ENCODE measurements around the gene PLCG2.
"Not testable (repeated sequence)": the region's sequence is repeated elsewhere in the genome, so short reads cannot be mapped to it uniquely, and the experiment has no call there.

Gene PLCG2

DNA sequence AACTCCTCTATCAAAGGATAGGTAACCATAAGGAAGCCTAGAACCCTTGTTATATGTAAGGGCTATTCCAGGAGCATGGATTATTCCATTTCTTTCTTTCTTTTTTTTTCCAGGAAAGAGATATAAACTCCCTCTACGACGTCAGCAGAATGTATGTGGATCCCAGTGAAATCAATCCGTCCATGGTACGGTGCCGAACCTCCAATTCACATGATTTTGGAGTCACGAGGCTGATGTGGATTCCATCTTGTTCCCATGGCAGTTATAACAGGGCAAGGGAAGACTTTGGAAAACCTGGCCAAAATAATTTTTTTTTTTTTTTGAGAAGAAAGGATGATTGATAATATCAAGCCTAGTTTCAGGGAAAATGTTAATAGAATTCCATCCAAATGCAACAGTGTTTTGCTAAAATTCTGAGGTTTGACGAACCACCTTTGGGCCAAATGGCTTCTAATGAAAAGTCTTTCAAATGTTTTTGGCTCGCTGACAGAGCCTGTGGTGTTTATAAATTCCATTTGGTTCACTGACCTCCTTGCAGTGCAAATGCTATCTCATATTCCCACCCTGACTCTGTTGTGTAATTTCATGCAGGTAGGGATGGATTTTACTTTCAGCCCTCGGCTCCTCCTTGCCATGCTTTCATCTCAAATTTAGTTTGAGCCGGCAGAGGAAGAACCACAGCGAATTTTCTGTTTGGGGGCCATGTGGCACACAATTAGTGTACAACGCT lies 142.2 kb downstream of the PLCG2 start:
- no peak for DNase-seq

DNA sequence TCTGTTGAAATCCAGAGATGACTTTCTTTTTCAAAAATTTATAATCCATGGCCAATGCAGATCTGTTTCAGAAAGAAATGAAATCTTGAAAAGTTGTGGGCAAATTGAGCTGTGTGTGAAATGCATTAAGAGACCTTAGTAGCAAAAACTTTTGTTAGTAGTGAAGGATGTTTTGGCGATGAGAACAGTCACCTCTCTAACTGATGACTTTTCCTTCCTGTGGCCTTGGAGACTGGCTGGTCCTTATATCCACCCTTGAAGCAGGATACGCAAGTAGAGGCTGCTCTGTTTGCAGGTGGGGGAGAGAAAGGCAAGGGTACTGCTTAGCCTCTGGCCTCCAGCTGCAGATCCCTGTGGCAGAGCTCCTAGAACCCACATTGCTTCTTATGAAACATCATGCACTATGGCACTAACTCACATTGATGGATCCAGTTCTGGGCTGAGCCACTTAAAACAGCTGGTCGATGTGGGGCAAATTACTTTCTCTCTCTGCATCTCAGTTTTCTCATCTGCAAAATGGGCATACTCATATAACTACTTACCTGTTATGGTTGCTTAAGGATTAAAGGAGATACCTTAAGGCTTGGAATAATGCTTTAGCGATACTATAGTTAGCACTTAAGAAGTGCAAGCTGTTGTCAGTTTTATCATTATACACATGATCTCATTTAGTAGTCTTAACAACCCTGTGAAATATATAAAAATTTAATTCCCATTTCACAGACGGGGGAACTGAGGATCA lies 142.9 kb downstream of the PLCG2 start:
- DNase-seq = no peak

DNA sequence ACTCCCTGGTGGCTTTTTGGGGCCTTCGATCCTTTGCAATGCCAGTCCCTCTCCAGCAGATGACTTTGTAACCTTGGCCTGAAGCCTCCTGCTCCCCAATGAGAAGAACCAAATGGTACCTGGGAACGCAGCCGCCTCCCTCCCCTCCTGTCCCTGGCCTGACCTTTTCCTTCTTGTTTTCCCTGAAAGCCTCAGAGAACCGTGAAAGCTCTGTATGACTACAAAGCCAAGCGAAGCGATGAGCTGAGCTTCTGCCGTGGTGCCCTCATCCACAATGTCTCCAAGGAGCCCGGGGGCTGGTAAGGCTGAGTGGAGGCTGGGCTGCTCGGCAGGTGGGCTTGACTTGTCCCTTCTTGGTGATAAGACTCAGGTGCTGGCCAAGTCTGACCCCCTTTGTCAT lies 144.2 kb downstream of the PLCG2 start:
- DNase-seq = no peak

DNA sequence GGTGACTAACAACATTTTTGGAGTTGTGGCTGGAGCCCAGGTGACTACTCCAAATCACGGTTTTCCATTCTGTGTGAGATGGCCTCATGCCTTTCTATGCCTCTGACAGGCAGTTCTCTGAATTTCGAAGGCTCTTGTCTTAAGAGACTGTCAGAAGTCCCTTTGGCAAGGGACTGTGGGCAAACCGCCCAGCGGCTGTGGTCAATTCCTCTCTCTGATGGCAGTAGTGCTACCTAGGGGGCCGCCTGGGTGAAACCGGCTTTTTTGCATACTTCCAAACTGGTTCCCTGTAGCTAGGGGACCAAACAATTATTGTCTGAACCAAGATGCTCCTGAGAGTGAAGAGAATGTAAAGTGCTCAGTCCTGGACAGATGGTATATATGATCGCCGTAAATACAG lies 145.9 kb downstream of the PLCG2 start:
- no peak for DNase-seq

DNA sequence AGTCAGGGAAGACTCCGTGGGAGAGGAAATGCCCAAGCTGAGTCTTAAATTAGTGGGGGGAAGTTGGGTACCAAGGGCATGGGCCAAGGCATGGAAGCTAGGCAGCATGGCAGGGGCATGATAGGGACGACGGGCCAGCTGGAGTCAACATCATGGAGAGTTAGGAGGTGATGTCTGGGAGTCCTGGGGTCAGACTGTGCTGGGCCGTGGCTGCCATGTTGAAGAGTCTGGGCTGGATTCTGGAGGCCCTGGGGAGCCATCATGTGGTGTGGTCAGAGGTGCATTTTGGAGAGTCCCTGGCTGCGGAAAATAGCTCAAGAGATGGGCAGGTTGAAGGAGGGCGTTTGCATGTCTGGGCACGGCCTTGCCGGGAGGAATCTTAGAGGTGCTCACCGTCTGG lies 146.9 kb downstream of the PLCG2 start:
- DNase-seq = no peak

DNA sequence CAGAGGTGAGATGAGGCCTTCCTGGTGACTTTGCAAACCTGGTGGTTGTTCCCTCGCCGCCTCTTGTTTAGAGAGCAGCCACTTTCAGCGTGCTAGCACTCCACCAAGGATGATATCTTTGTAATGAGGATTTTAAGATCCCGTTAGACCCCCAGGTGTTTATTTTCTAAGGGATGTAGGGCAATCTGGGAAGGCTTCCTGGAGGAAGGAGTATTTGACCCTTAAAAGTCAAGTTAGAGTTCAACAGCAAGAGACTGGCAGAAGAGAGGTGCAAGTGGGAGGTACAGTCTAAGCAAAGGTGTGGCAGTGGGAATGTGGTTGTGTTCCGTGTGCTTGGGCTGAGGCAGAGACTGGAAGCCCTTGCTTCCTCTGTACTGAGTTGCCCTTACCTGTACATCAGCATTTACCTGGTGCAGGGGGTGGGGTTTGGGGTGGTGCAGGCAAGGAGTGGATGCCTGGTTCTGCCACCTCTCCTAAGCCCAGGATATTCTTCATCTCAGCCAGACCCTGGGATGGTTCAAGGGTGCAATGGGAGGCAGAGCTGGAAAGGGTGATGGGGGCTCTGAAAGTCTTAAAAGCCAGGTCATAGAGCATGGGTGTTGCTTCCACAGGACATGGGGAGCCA lies 148.6 kb downstream of the PLCG2 start:
- no peak for DNase-seq

DNA sequence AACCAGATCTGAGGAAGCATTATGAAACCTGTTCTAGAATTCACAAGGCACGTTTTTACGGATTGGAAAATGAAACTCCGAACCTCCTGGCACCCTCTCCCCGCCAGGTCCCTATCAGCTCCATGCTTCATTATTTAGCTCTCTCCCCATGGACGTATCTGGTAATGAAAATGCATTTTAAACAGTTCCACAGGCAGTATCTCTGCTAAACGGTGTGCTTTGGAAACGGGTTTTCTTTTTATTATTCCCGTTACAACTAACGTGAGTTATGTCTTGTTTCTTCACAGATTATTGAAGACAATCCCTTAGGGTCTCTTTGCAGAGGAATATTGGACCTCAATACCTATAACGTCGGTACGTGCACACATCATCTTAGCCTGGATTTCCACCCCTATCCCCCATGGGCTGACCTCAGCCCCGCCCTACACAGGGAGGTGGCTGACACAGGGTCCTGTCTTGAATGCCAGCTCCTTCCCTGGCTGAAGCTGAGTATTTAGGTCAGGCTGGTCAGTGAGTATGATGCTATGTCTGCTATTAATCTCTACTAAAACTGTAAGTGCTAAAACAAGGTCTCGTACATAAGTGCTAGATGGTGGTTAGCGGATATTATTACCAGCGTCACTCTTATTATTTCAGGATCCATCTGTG lies 149.3 kb downstream of the PLCG2 start:
- no peak for DNase-seq

DNA sequence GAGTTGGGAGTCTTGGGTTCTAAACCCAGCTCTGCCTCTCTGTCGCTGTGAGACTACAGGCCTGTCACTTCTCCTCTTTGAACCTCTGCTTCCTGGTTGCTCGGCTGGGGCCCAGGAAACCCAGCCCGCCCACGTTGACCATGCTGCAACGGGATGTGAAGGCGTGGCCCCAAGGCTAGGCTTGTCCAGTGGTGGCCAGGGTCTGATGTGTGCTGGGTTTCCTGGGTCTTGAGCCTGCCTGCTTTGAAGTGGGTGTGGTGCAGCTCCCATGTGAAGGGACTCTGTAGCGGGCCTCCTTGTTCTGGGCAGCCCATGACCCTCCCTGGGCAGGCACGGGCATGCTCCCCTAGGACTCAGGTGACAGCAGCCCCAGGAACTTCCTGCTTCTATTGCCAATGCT lies 149.9 kb downstream of the PLCG2 start:
- no peak for DNase-seq

DNA sequence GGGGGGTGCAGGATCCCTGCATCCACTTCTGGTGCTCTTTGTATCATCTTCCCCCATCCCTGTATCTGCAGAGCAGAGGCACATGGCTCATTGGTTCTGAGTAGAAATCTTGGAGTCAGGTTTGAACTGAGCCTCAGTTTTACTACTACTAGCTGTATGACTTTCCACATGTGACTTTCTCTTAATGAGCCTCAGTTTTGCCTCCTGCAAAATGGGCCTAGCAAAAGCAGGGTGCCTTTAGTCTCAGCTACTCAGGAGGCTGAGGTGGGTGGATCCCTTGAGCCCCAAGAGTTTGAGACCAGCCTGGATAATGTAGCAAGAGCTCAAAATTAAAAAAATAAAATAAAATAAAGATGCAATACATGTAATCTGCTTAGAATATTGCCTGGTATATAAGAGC lies 150.8 kb downstream of the PLCG2 start:
- DNase-seq = no peak

DNA sequence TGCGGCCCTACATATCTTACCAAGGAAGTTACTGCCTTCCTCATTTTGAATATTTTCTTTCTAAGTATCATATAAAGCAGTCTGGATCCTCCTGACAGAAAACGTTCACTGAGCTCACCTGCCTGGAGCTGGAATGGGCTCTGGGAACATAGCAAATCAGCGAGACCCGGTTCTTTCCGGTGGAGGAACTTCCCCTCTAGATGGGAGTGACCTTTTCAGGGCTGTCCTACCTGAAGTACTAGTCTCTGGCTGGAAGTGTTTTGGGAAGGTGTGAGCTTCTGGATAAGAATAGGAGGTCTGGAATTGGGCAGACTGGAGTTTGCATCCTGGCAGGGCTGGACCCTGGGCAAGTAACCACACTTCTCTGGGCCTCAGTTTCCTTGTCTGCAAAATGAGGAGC lies 152.8 kb downstream of the PLCG2 start:
- no peak for DNase-seq

DNA sequence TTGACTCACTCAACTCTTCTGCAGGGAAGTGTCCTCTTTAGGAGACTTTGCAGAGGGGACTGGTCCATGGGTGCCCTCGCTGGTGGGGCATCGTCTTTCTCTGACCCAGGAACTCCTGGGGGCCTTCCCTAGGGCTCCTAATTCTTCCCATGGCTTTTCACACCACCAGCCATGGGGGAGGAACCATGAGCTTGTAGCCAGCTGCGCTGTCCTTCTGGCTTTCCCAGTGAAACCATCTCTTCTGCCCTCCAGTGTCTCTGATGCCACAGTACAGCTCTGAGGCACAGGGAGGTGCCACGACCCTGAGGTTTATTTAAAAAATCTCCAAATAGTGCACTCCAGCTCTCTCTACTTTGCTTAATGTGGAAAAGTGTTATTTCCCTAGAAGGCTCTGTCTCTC lies 153.6 kb downstream of the PLCG2 start:
- no peak for DNase-seq

DNA sequence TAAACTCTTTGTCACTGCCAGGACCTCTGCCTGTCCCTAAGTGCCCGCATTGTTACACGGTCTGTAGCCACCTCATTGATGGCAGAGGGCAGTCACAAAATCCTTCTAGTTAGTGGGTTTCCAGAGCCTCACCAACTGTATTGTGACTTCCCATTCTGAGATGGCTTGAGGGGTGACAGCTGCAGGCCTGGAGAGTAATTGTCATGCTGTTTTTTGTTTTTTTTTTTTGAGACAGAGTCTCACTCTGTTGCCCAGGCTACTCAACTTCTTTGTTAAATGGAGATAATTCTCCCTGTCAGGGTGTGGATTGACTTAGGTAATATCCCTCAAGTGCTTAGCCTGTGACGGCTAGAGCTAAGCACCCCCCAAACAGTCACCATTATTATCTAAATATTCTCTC lies 154.3 kb downstream of the PLCG2 start:
- DNase-seq = peak in 1 of 3 experiments; percentile 3

DNA sequence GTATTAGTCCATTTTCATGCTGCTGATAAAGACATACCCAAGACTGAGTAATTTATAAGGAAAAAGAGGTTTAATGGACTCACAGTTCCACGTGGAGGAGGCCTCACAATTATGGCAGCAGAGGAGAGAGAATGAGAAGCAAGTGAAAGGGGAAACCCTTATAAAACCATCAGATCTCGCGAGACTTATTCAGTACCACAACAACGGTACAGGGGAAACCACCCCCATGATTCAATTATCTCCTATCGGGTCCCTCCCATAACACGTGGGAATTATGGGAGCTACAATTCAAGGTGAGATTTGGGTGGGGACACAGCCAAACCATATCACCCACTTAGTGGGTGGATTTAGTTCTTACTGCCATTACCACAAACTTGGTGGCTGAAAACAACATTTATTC lies 155.6 kb downstream of the PLCG2 start:
- DNase-seq = not testable (repeated sequence)

DNA sequence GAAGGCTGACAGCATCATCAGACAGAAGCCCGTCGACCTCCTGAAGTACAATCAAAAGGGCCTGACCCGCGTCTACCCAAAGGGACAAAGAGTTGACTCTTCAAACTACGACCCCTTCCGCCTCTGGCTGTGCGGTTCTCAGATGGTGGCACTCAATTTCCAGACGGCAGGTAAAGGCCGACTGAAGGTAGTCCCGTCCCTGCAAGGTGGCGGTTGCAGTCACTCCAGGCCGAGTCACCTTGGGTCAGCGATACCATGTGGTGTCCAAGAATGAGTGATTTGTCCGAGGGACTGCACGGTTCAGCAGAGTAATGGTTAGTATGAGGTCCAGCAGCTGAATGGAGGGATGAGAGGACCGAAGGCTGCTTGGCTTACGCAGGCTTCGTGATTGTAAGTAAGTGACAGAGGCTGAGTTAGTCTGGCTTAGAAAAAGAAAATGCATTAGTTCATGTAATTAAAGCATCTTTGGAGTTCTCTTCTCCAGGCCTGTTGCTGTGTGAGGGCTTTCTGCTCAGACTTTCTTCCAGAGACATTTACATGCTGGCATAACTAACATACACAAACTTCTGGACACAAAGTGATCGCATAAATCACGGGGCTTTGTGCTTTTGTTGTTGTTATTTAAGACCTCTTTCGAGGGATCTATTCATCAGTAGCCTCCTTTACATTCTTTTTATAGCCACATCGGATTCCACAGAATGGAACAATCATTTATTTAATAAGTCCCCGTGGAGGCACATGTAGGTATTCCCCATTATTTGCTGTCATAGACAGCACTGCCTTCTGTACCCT lies 157.3 kb downstream of the PLCG2 start:
- no peak for DNase-seq

DNA sequence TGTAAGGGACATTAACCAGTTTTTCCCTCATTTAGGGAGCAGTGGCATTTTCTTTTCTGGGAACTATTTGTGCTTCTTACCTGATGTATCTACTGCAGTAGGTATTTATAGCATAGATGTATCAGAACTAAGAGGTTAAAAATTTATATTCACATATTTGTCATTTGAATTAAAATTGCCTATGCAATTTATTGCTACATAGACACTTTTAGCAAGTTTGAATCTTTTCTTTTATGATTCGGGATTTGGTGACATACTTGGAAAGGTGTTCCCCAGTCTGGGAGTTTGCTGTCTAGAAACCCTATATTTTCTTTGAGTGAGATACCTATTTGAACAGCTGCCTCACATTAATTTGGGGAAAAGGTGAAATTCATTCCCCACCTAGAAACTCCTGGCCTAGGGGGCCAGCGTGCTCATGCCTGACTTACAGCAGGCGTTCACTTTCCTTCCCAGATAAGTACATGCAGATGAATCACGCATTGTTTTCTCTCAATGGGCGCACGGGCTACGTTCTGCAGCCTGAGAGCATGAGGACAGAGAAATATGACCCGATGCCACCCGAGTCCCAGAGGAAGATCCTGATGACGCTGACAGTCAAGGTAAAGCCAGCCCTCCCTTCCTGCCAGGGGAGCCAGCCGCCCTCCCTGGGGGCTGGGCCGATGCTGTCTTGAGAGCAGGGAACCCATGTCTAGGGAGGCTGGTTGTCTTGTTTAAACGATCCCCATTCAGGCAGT lies 158.4 kb downstream of the PLCG2 start:
- DNase-seq = peak in 2 of 3 experiments; percentile 9 to 67

DNA sequence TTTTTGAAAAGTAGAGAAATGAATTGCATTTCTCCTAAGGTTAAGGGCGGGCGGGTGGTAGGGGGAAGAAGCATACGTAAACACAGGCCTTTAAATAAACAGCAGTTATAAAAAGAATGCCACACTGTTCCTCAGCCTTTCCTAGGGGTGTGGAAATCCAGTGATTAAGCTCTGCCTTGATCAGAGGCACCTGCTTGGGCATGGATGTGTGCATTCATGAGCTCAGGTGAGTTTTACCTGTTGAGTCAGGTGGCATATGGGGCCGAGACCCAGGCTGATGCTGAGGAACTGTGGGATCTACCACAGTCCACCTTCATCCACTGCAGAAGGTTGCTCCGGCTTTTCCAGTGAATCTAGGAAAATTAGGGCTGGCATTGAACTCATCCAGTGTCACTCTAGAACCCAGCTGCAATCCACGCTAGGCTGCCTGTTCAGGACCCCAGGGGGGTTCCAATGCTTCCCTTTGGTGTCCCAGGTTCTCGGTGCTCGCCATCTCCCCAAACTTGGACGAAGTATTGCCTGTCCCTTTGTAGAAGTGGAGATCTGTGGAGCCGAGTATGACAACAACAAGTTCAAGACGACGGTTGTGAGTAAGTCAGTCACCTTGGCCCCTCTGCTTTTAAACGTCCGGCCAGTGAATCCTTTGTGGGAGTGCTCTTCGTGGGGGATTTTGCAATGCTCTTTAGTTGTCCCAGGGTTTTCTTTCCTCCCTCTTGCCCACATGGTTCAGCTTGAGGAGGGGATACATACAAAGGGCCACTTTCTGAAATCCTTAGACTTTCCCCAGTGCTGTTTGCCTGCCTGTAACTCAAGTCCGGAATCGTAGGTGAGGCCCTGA lies 159.5 kb downstream of the PLCG2 start:
- DNase-seq = no peak

DNA sequence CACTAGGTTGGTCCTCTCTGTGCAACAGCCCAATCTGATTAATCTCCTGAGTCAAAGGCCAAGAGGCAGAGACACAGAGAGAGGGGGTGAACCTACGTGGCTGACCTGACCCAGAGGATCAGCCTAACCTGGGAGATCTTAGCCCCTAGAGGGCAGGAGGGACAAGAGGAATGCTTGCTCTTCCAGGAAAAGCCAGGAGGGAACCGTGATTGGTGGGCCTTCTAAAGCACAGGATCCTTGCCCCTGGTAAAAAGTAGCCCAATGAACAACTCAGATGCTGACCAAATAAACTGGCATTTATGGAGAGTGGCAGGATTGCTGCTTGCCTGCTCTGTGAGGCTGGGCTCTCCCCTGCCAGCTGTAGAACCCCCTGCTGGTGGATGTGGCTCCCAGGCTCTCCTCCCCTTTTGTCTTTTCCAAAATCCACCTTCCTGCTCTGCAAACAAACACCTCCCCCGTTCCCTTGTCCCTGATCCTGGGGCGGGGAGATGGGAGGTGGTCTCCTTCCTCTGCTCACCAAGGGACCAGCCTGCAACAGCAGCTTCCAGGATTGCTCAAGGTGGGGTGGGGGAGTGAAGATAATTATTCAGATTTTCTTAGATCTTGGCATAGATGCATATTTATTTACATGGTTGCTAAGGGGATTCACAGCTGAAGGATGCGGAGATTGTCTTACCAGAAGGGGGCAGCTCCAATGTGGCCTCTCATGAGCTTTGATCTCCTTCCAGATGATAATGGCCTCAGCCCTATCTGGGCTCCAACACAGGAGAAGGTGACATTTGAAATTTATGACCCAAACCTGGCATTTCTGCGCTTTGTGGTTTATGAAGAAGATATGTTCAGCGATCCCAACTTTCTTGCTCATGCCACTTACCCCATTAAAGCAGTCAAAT lies 160.3 kb downstream of the PLCG2 start:
- DNase-seq = peak in 1 of 3 experiments; percentile 15

DNA sequence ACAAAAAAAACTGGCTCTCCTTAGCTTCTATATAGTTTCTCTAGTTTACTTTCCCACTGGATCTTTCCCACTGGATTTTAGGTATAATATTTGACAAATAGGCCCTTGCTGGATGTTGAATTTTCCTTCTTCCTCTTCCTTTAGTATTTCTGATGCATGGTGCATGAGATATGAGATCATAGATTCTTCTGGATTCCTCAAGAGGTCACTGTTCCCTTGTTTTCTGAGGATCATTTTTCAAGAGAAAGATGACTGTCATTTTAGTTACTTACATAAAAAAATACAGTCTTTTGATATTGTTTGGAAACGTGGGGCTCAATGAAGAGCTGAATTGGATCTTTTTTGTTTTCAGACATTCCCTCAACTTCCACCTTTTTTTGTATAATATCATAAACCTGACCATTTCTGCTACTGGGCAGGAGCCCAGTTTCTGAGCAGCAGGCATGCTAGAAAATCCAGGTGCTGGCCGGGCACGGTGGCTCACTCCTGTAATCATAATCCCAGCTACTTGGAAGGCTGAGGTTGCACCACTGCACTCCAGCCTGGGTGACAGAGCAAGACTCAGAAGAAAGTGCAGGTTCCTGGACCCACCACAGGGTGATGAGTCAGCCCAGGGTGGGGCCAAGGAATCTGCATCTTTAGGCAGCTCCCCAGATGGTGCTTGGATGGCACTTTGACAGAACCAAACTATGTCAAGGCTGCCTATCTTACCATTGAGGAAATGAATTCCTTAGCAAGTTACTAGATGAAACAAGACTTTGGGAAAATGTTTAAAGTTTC lies 161.9 kb downstream of the PLCG2 start:
- peak in 2 of 3 experiments; percentile 5 to 65 for DNase-seq

DNA sequence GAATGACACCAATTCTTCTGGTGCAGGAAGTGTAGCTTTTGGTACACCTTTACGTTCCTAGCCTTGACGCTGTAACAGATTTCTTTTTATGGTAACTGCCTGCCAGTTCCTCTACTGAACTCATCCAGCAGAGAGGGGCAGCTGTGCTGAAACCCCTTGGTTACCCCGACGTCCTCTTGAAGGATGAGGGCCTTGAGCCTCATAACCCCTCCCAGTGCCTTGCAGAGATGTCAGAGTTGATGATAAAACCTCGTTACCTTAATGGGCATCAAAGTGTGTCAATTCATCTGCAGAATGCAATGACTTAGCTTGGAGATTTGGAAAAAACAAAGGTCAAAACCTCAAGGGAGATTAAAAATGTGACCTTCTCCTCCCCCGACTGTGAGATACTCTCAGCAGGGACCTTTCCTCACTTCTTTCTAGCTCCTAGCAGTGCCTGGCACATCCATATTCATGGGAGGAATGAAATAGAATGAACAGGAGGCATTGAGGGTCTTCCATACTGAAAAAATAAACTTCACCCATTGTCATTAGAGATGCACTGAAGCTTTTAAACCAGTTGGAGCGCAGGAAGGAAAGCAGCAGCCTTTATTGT lies 163.0 kb downstream of the PLCG2 start:
- no peak for DNase-seq
